Endothelial cell of umbilical vein (primary cell): ENCODE results near the gene PRIM2.
"Not testable (repeated sequence)": the region's sequence is repeated elsewhere in the genome, so short reads cannot be mapped to it uniquely, and the experiment has no call there.

Experiments
- CTCF ChIP-seq, 2 donors: IDR thresholded peaks; 1 replicate in 1 of 2; 2 replicates in 1 of 2; pipeline ENCODE4 v1.5.1; 2011; ENCODE audit warnings: low read length in 2 of 2, mild to moderate bottlenecking in 2 of 2, moderate library complexity in 2 of 2, control low read depth in 1 of 2, inconsistent platforms in 1 of 2, low read depth in 1 of 2; ENCODE audit not compliant: insufficient read depth in 1 of 2; ENCODE audit errors: extremely low read depth in 1 of 2
- EZH2 ChIP-seq: IDR thresholded peaks from 2 replicates; pipeline ENCODE4 v1.6.1; 2012; ENCODE audit warnings: borderline replicate concordance, low read depth, mild to moderate bottlenecking, moderate library complexity, low read length, inconsistent platforms; ENCODE audit not compliant: severe bottlenecking
- MAX ChIP-seq: IDR thresholded peaks from 2 replicates; pipeline ENCODE4 v1.6.1; 2011; ENCODE audit not compliant: insufficient read depth, insufficient read length
- POLR2A ChIP-seq: IDR thresholded peaks from 2 replicates; pipeline ENCODE4 v1.6.1; 2012; ENCODE audit warnings: low read depth, mild to moderate bottlenecking, control low read depth, low read length
- POLR2AphosphoS5 ChIP-seq: IDR thresholded peaks from 2 replicates; pipeline ENCODE4 v1.6.1; 2012; ENCODE audit warnings: low read depth, mild to moderate bottlenecking, control low read depth, low read length, moderate library complexity; ENCODE audit not compliant: insufficient read depth

- TF ChIP-seq EZH2; CTCF (IDR thresholded peaks at IDR 0.05; ENCODE audit: extremely low read depth in 1 of 2, insufficient read depth in 1 of 2, low read depth in 1 of 2, low read length in 2 of 2); POLR2AphosphoS5; POLR2A; MAX: not testable (repeated sequence)
These were observed 143.6 kb downstream of the PRIM2 start for GRCh38 chr6:57461022-57461421.
